HG02763 (cell line): ENCODE results near the gene SCYGR1.
"Not testable (repeated sequence)": the region's sequence is repeated elsewhere in the genome, so short reads cannot be mapped to it uniquely, and the experiment has no call there.

Source experiments
- ATAC-seq: cut with Tn5 transposase; IDR thresholded peaks from one replicate; pipeline ENCODE4 v1.9.1; 2021; ENCODE audit warnings: mild to moderate bottlenecking, moderate library complexity; ENCODE audit not compliant: unreplicated experiment

The SCYGR1 gene

GRCh38 chr2:227374158-227374557, 13.6 kb downstream of the SCYGR1 start:
- no peak for ATAC-seq

GRCh38 chr2:227373389-227373788, 14.4 kb downstream of the SCYGR1 start:
- ATAC-seq: no peak

GRCh38 chr2:227370791-227371312, 16.9 kb downstream of the SCYGR1 start:
- ATAC-seq: no peak

- no peak for ATAC-seq
Observed at GRCh38 chr2:227370092-227370491, 17.7 kb downstream of the SCYGR1 start.

GRCh38 chr2:227368574-227368973, 19.2 kb downstream of the SCYGR1 start:
- ATAC-seq: no peak

- ATAC-seq: no peak
Observed at GRCh38 chr2:227367427-227367795, 20.3 kb downstream of the SCYGR1 start.

- ATAC-seq: no peak
Observed at GRCh38 chr2:227366769-227367426, 20.9 kb downstream of the SCYGR1 start.

- no peak for ATAC-seq
Observed at GRCh38 chr2:227365833-227366232, 21.9 kb downstream of the SCYGR1 start.

- not testable (repeated sequence) for ATAC-seq
Observed at GRCh38 chr2:227364585-227365263, 23.0 kb downstream of the SCYGR1 start.

- no peak for ATAC-seq
Observed at GRCh38 chr2:227363756-227364155, 24.0 kb downstream of the SCYGR1 start.

GRCh38 chr2:227360351-227360750, 27.4 kb downstream of the SCYGR1 start:
- no peak for ATAC-seq

- peak; percentile 77 for ATAC-seq
Observed at GRCh38 chr2:227351639-227352038, 36.1 kb downstream of the SCYGR1 start.

GRCh38 chr2:227349989-227350612, 37.6 kb downstream of the SCYGR1 start:
- ATAC-seq: no peak

- ATAC-seq: no peak
Observed at GRCh38 chr2:227348324-227348723, 39.4 kb downstream of the SCYGR1 start.

- ATAC-seq: no peak
Observed at GRCh38 chr2:227347117-227347516, 40.6 kb downstream of the SCYGR1 start.

GRCh38 chr2:227344231-227344630, 43.5 kb downstream of the SCYGR1 start:
- no peak for ATAC-seq

- ATAC-seq: no peak
Observed at GRCh38 chr2:227341553-227341952, 46.2 kb downstream of the SCYGR1 start.

- ATAC-seq: no peak
Observed at GRCh38 chr2:227340106-227340505, 47.6 kb downstream of the SCYGR1 start.

- no peak for ATAC-seq
Observed at GRCh38 chr2:227339098-227339599, 48.6 kb downstream of the SCYGR1 start.
